OCI-LY1 (cell line): ENCODE data around the gene ZFP69.

Experiments used
- H2AFZ ChIP-seq: fragments of 200-600 bp; sonication (generic), shearing (Covaris generic); 2 replicates; pipeline ENCODE4 v1.6.0; 2014; ENCODE audit warnings: antibody characterized with exemption, mild to moderate bottlenecking, low read length
- H3F3A ChIP-seq: fragments of 200-600 bp; sonication (generic), shearing (Covaris generic); 2 replicates; pipeline ENCODE4 v1.6.0; 2014; ENCODE audit warnings: mild to moderate bottlenecking, antibody characterized with exemption, low read length, moderate library complexity; ENCODE audit not compliant: insufficient read depth
- H3K27ac ChIP-seq: fragments of 200-600 bp; sonication (generic); 2 replicates; pipeline ENCODE4 v1.5.1; 2014; ENCODE audit warnings: low read length, mixed run types, mild to moderate bottlenecking, low read depth; ENCODE audit not compliant: poor library complexity, severe bottlenecking
- H3K27me3 ChIP-seq: fragments of 200-600 bp; sonication (generic); 2 replicates; pipeline ENCODE4 v1.6.0; 2014; ENCODE audit warnings: antibody characterized with exemption, mild to moderate bottlenecking, low read length, moderate library complexity; ENCODE audit not compliant: insufficient read depth
- H3K36me3 ChIP-seq: fragments of 200-600 bp; sonication (generic); 2 replicates; pipeline ENCODE4 v1.6.1; 2014; ENCODE audit warnings: mild to moderate bottlenecking, antibody characterized with exemption, low read length, moderate library complexity, mixed read lengths; ENCODE audit not compliant: insufficient read depth
- H3K4me1 ChIP-seq: fragments of 200-600 bp; sonication (generic); 2 replicates; pipeline ENCODE4 v1.5.1; 2014; ENCODE audit warnings: mild to moderate bottlenecking, low read length, moderate library complexity; ENCODE audit not compliant: insufficient read depth, severe bottlenecking
- H3K4me2 ChIP-seq: fragments of 200-600 bp; sonication (generic), shearing (Covaris generic); 2 replicates; pipeline ENCODE4 v1.6.1; 2014; ENCODE audit warnings: low read length
- H3K4me3 ChIP-seq: fragments of 200-600 bp; sonication (generic); 2 replicates; pipeline ENCODE4 v1.5.1; 2014; ENCODE audit warnings: low read length, low read depth, mild to moderate bottlenecking, mixed read lengths; ENCODE audit not compliant: poor library complexity, severe bottlenecking
- H3K79me2 ChIP-seq: fragments of 200-600 bp; shearing (Covaris generic); 2 replicates; pipeline ENCODE4 v1.6.1; 2016; ENCODE audit warnings: mixed run types, low read length, mixed read lengths; ENCODE audit not compliant: insufficient read depth
- H3K9ac ChIP-seq: fragments of 200-600 bp; sonication (generic), shearing (Covaris generic); 2 replicates; pipeline ENCODE4 v1.6.1; 2014; ENCODE audit warnings: mild to moderate bottlenecking, low read length, mixed read lengths
- H3K9me2 ChIP-seq: fragments of 200-600 bp; sonication (generic), shearing (Covaris generic); 2 replicates; pipeline ENCODE4 v1.6.1; 2014; ENCODE audit warnings: low read depth, mild to moderate bottlenecking, low read length, mixed read lengths
- H3K9me3 ChIP-seq: fragments of 200-600 bp; shearing (Covaris generic); 2 replicates; pipeline ENCODE4 v1.6.1; 2014; ENCODE audit warnings: low read length, mixed read lengths
- H4K20me1 ChIP-seq: fragments of 200-600 bp; sonication (generic), shearing (Covaris generic); 2 replicates; pipeline ENCODE4 v1.6.0; 2016; ENCODE audit warnings: mild to moderate bottlenecking, low read length; ENCODE audit not compliant: insufficient read depth
- CTCF ChIP-seq: fragments of 200-600 bp; sonication (generic), shearing (Covaris generic); IDR thresholded peaks from 2 replicates; pipeline ENCODE4 v1.5.1; 2017; ENCODE audit warnings: mild to moderate bottlenecking, antibody characterized with exemption, low read length, moderate library complexity, mixed read lengths
- EZH2 ChIP-seq: fragments of 200-600 bp; sonication (generic), shearing (Covaris generic); IDR thresholded peaks from 2 replicates; pipeline ENCODE4 v1.8.0; 2017; ENCODE audit warnings: borderline replicate concordance, mixed run types, mild to moderate bottlenecking, antibody characterized with exemption, low read length, moderate library complexity, mixed read lengths

ZFP69 gene

DNA sequence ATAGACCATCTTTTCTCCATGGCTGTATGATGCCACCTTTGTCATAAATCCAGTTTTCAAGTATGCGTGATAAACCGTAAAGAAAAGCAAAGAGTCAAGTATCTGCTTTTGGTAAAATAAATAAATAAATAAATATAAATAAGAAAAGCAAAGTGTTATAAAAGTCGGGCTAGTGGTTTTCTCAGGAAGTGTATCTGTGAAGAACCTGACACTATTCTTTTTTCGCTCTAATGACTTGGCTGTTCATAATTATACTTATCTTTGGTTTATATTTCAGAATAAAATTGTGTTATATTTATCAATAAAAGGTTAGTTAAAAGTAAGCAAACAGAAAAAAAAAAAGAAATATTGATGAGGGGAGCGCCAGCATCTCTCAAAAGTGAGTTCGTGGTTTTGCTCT lies 30.9 kb downstream of the ZFP69 start:
- TF ChIP-seq EZH2 (no peak), CTCF (no peak)
- H3K4me1 ChIP-seq: peaks cover 10% of the 10 kb centered on the region
- peak overlapping the region; percentile 94 for H3K4me2 ChIP-seq
- no peaks in the 10 kb centered on the region for H3K79me2 ChIP-seq
- H3K27me3 ChIP-seq: no peaks in the 10 kb centered on the region
- no peaks in the 10 kb centered on the region for H3K9me2 ChIP-seq
- H3F3A ChIP-seq: no peaks in the 10 kb centered on the region
- H3K27ac ChIP-seq: peak overlapping the region; percentile 2
- peak overlapping the region; percentile 82 for H3K4me3 ChIP-seq
- peak overlapping the region; percentile 84 for H2AFZ ChIP-seq
- peaks cover 18% of the 10 kb centered on the region; the same call in 1 of the 2 replicates for H3K9me3 ChIP-seq
- no peaks in the 10 kb centered on the region for H4K20me1 ChIP-seq
- peaks cover 13% of the 10 kb centered on the region for H3K36me3 ChIP-seq
- H3K9ac ChIP-seq: peak overlapping the region; percentile 84

DNA sequence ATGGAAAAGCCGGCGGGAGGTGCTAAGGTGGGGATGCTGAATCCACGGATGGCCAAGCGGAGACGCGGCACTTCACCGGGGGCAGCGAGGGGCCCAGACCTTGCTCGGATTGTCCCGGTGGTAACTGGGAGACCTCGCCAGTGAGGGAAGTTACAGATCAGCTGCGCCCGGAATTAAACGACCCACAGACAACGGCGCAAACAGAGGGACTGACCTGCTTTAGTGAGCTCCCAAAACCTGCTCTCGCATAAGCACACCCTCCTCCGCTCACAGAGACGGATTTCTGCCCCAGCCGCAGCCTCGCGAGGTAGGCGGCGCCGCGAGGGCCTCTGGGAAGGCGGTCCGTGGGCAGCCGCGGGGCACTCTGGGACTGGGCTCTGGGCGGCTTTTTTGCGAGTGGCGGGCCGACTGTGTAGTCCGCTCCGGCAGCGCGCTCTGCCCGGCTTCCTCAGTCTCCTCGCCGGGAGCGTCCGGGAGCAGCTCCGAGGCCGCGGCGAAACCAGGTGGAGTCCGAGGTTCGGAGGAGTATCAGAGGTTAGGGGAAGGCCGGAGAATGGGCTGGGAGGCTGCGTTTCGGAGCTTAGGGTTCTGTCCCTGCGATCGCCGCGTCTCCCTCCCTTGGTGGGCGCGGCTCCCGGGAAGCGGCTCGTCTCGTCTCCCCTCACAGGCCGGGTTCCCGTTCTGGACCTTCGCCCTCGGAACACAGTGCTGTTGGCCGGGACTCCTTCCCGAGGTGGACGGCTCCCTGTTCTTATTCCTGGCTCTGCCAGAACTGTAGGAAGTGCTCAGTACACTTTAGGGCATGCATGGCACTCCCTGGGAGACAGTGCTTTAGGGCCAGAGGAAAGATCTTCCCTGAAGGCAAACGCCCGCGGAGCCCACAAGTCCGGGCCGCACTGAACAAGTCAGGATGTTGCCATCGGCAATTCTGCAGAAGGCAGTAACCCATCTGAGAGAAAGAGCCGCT lies 31.6 kb downstream of the ZFP69 start, which contains the start of gene EXO5:
Gene EXO5, plus strand, starts transcription at position 393 of the 967 bp plus-strand sequence. CDS start 5,778 bp downstream, outside the sequence.
- peak within 1 kb of the TSS; percentile 82 for H3K4me3 ChIP-seq
- no peaks in the 10 kb centered on the region for H3F3A ChIP-seq
- H3K4me2 ChIP-seq: peak within 1 kb of the TSS; percentile 94
- H3K27me3 ChIP-seq: no peaks in the 10 kb centered on the region
- no peaks in the 10 kb centered on the region for H4K20me1 ChIP-seq
- peaks cover 10% of the 10 kb centered on the region for H3K4me1 ChIP-seq
- peak within 1 kb of the TSS; percentile 84 for H3K9ac ChIP-seq
- peaks cover 16% of the 10 kb centered on the region; the same call in 1 of the 2 replicates for H3K9me3 ChIP-seq
- H3K79me2 ChIP-seq: no peaks in the 10 kb centered on the region
- H3K27ac ChIP-seq: peak within 1 kb of the TSS; percentile 2
- no peak for TF ChIP-seq CTCF
- no peak for TF ChIP-seq EZH2
- H2AFZ ChIP-seq: peak within 1 kb of the TSS; percentile 84
- no peaks in the 10 kb centered on the region for H3K9me2 ChIP-seq
- peaks cover 13% of the 10 kb centered on the region for H3K36me3 ChIP-seq

- Histone ChIP-seq H2AFZ (no peak overlapping the region), H4K20me1 (no peaks in the 10 kb centered on the region), H3K27ac (no peak overlapping the region), H3K9me3 (peaks cover 34% of the 10 kb centered on the region), H3K79me2 (no peaks in the 10 kb centered on the region), H3K4me3 (no peak overlapping the region), H3K27me3 (no peaks in the 10 kb centered on the region), H3K9me2 (no peaks in the 10 kb centered on the region), H3K4me1 (no peaks in the 10 kb centered on the region), H3F3A (no peaks in the 10 kb centered on the region), H3K36me3 (peaks cover 15% of the 10 kb centered on the region), H3K9ac (no peak overlapping the region), H3K4me2 (no peak overlapping the region)
- TF ChIP-seq CTCF: no peak
- TF ChIP-seq EZH2: no peak
These were observed 42.4 kb downstream of the ZFP69 start for GRCh38 chr1:40519517-40519916.
